HG03159 (cell line): ENCODE measurements around the gene CARD11.
"Not testable (repeated sequence)": the region's sequence is repeated elsewhere in the genome, so short reads cannot be mapped to it uniquely, and the experiment has no call there.

Source experiments
- ATAC-seq: cut with Tn5 transposase; IDR thresholded peaks from one replicate; pipeline ENCODE4 v1.9.1; 2021; ENCODE audit warnings: mild to moderate bottlenecking, moderate library complexity; ENCODE audit not compliant: unreplicated experiment

Gene CARD11

GRCh38 chr7:3021825-3022224 is 21.8 kb downstream of the CARD11 start:
- no peak for ATAC-seq

GRCh38 chr7:3021224-3021623 is 22.4 kb downstream of the CARD11 start:
- not testable (repeated sequence) for ATAC-seq

GRCh38 chr7:3020416-3020815 is 23.3 kb downstream of the CARD11 start:
- no peak for ATAC-seq

- ATAC-seq: no peak
Observed at GRCh38 chr7:3019801-3020200, 23.9 kb downstream of the CARD11 start.

- no peak for ATAC-seq
Observed at GRCh38 chr7:3013975-3014792, 29.5 kb downstream of the CARD11 start.

- no peak for ATAC-seq
Observed at GRCh38 chr7:3011211-3011852, 32.3 kb downstream of the CARD11 start.

- no peak for ATAC-seq
Observed at GRCh38 chr7:3010161-3010560, 33.5 kb downstream of the CARD11 start.

- no peak for ATAC-seq
Observed at GRCh38 chr7:3009086-3009485, 34.6 kb downstream of the CARD11 start.

GRCh38 chr7:3008386-3008785 is 35.3 kb downstream of the CARD11 start:
- ATAC-seq: no peak

- ATAC-seq: no peak
Observed at GRCh38 chr7:3007696-3008095, 36.0 kb downstream of the CARD11 start.

GRCh38 chr7:3005257-3005656 is 38.4 kb downstream of the CARD11 start:
- ATAC-seq: no peak

- no peak for ATAC-seq
Observed at GRCh38 chr7:3003936-3004335, 39.7 kb downstream of the CARD11 start.

GRCh38 chr7:3002631-3003030 is 41.0 kb downstream of the CARD11 start:
- no peak for ATAC-seq

- no peak for ATAC-seq
Observed at GRCh38 chr7:3000566-3000965, 43.1 kb downstream of the CARD11 start.

- ATAC-seq: no peak
Observed at GRCh38 chr7:2999078-2999500, 44.6 kb downstream of the CARD11 start.

GRCh38 chr7:2997014-2997413 is 46.7 kb downstream of the CARD11 start:
- ATAC-seq: no peak

- no peak for ATAC-seq
Observed at GRCh38 chr7:2996141-2996540, 47.5 kb downstream of the CARD11 start.

- ATAC-seq: no peak
Observed at GRCh38 chr7:2993868-2994267, 49.8 kb downstream of the CARD11 start.

GRCh38 chr7:2993396-2993795 is 50.3 kb downstream of the CARD11 start:
- ATAC-seq: no peak

- no peak for ATAC-seq
Observed at GRCh38 chr7:2990949-2991470, 52.7 kb downstream of the CARD11 start.

GRCh38 chr7:2986561-2986960 is 57.1 kb downstream of the CARD11 start:
- ATAC-seq: no peak

- ATAC-seq: no peak
Observed at GRCh38 chr7:2985866-2986265, 57.8 kb downstream of the CARD11 start.
